Large intestine (tissue), 3 donors: Measurements from ENCODE around the gene RFT1. TPM values are rescaled to one million over a fixed set of nuclear protein-coding genes. Genes with fewer than 3 reads are reported as not detected.
"Not testable (repeated sequence)": the region's sequence is repeated elsewhere in the genome, so short reads cannot be mapped to it uniquely, and the experiment has no call there.

Experiments used
- DNase-seq, 2 donors: peaks; one replicate each; pipeline versions ENCODE4 v3.0.0 to v3.0.0-alpha.2; 2013
- H3K27ac ChIP-seq: one replicate; pipeline ENCODE4 v1.5.1; 2013; ENCODE audit warnings: low read length
- H3K27me3 ChIP-seq: 2 replicates; pipeline ENCODE4 v1.6.1; 2013; ENCODE audit warnings: low read length; ENCODE audit not compliant: control insufficient read depth, insufficient read depth
- H3K36me3 ChIP-seq: 2 replicates; pipeline ENCODE4 v1.6.1; 2013; ENCODE audit warnings: low read length; ENCODE audit not compliant: control insufficient read depth, insufficient read depth
- H3K4me1 ChIP-seq: one replicate; pipeline ENCODE4 v1.6.1; 2013; ENCODE audit warnings: low read length; ENCODE audit not compliant: control insufficient read depth, insufficient read depth
- H3K4me3 ChIP-seq: one replicate; pipeline ENCODE4 v1.5.1; 2013; ENCODE audit warnings: low read length
- H3K9me3 ChIP-seq: one replicate; pipeline ENCODE4 v1.6.1; 2013; ENCODE audit warnings: mild to moderate bottlenecking, low read depth, low read length, moderate library complexity; ENCODE audit not compliant: control insufficient read depth
- WGBS: methylation state at CpG from one replicate; pipeline ENCODE4 v1.1.5; 2013; ENCODE audit warnings: low lambda C conversion rate; ENCODE audit not compliant: insufficient coverage; 5-methylcytosine and 5-hydroxymethylcytosine counted together
- polyA plus RNA-seq: library from polyadenylated mRNA; unstranded; fragments of 120-200 nt; gene quantifications from one replicate; pipeline ENCODE4 v1.2.1, GENCODE V29; 2013

Gene RFT1
- polyA plus RNA-seq, 1 donor, result 20.0 TPM

- Histone ChIP-seq H3K27me3 (peaks cover 9% of the 10 kb centered on the region), H3K9me3 (peaks cover 2% of the 10 kb centered on the region), H3K4me1 (peaks cover 63% of the 10 kb centered on the region), H3K36me3 (no peaks in the 10 kb centered on the region), H3K27ac (peak overlapping the region; percentile 39), H3K4me3 (no peak overlapping the region)
- DNase-seq, result peak; percentile 61 to 79
- no CpG with 5 or more reads among the region's 36 CpGs for WGBS
Measured at GRCh38 chr3:53156368-53156834, 26.2 kb upstream of the RFT1 start.

GRCh38 chr3:53155760-53156159 lies 25.5 kb upstream of the RFT1 start:
- Histone ChIP-seq H3K4me3 (no peak overlapping the region), H3K27me3 (peaks cover 9% of the 10 kb centered on the region), H3K36me3 (no peaks in the 10 kb centered on the region), H3K9me3 (no peaks in the 10 kb centered on the region), H3K27ac (no peak overlapping the region), H3K4me1 (peaks cover 63% of the 10 kb centered on the region)
- no CpG with 5 or more reads among the region's 6 CpGs for WGBS
- peak in 1 of 2 donors; percentile 59 for DNase-seq

- peaks cover 61% of the 10 kb centered on the region for H3K4me1 ChIP-seq
- peaks cover 9% of the 10 kb centered on the region for H3K27me3 ChIP-seq
- no peak overlapping the region for H3K27ac ChIP-seq
- no peaks in the 10 kb centered on the region for H3K36me3 ChIP-seq
- DNase-seq, result no peak
- WGBS, result no CpG with 5 or more reads among the region's 4 CpGs
- no peaks in the 10 kb centered on the region for H3K9me3 ChIP-seq
- no peak overlapping the region for H3K4me3 ChIP-seq
Measured at GRCh38 chr3:53154881-53155285, 24.6 kb upstream of the RFT1 start.

GRCh38 chr3:53153980-53154379 lies 23.7 kb upstream of the RFT1 start:
- no peaks in the 10 kb centered on the region for H3K36me3 ChIP-seq
- no CpG with 5 or more reads among the region's 6 CpGs for WGBS
- H3K4me3 ChIP-seq, result no peak overlapping the region
- DNase-seq, result no peak
- H3K27ac ChIP-seq, result no peak overlapping the region
- no peaks in the 10 kb centered on the region for H3K9me3 ChIP-seq
- peaks cover 9% of the 10 kb centered on the region for H3K27me3 ChIP-seq
- peaks cover 52% of the 10 kb centered on the region for H3K4me1 ChIP-seq

- Histone ChIP-seq H3K9me3 (no peaks in the 10 kb centered on the region), H3K36me3 (no peaks in the 10 kb centered on the region), H3K27ac (no peak overlapping the region), H3K4me1 (peaks cover 46% of the 10 kb centered on the region), H3K4me3 (no peak overlapping the region), H3K27me3 (peaks cover 9% of the 10 kb centered on the region)
- DNase-seq, result no peak
- WGBS, result no CpG with 5 or more reads among the region's 3 CpGs
Measured at GRCh38 chr3:53153264-53153823, 23.1 kb upstream of the RFT1 start.

GRCh38 chr3:53151870-53152660 lies 21.8 kb upstream of the RFT1 start:
- no CpG with 5 or more reads among the region's 20 CpGs for WGBS
- Histone ChIP-seq H3K27me3 (peaks cover 9% of the 10 kb centered on the region), H3K4me1 (peaks cover 35% of the 10 kb centered on the region), H3K36me3 (no peaks in the 10 kb centered on the region), H3K4me3 (no peak overlapping the region), H3K27ac (no peak overlapping the region), H3K9me3 (no peaks in the 10 kb centered on the region)
- no peak for DNase-seq

- no peaks in the 10 kb centered on the region for H3K36me3 ChIP-seq
- no peak overlapping the region for H3K4me3 ChIP-seq
- no peak overlapping the region for H3K27ac ChIP-seq
- no peak for DNase-seq
- WGBS, result no CpG with 5 or more reads among the region's 5 CpGs
- H3K4me1 ChIP-seq, result peaks cover 31% of the 10 kb centered on the region
- H3K27me3 ChIP-seq, result peaks cover 5% of the 10 kb centered on the region
- H3K9me3 ChIP-seq, result no peaks in the 10 kb centered on the region
Measured at GRCh38 chr3:53151465-53151864, 21.2 kb upstream of the RFT1 start.

- H3K27ac ChIP-seq, result not testable (repeated sequence)
- peaks cover 32% of the 10 kb centered on the region for H3K4me1 ChIP-seq
Measured at GRCh38 chr3:53151086-53151438, 20.8 kb upstream of the RFT1 start.

GRCh38 chr3:53150247-53151085 lies 20.2 kb upstream of the RFT1 start:
- no peak overlapping the region for H3K4me3 ChIP-seq
- no peaks in the 10 kb centered on the region for H3K36me3 ChIP-seq
- peaks cover 32% of the 10 kb centered on the region for H3K4me1 ChIP-seq
- WGBS, result 100% methylated on average over 1 of the region's 7 CpGs
- H3K9me3 ChIP-seq, result no peaks in the 10 kb centered on the region
- H3K27ac ChIP-seq, result no peak overlapping the region
- peaks cover under 1% of the 10 kb centered on the region for H3K27me3 ChIP-seq
- peak in 1 of 2 donors; percentile 55 for DNase-seq

More at GRCh38 chr3:53151086-53151438, 20.8 kb upstream of the RFT1 start:
- not testable (repeated sequence) for H3K36me3 ChIP-seq, H3K4me3 ChIP-seq, H3K9me3 ChIP-seq, H3K27me3 ChIP-seq, DNase-seq
- WGBS, result 100% methylated on average over 1 of the region's 9 CpGs

GRCh38 chr3:53149699-53150098 lies 19.5 kb upstream of the RFT1 start:
- H3K4me1 ChIP-seq, result peaks cover 26% of the 10 kb centered on the region
- no peaks in the 10 kb centered on the region for H3K36me3 ChIP-seq
- no peaks in the 10 kb centered on the region for H3K27me3 ChIP-seq
- no peaks in the 10 kb centered on the region for H3K9me3 ChIP-seq
- H3K27ac ChIP-seq, result no peak overlapping the region
- WGBS, result no CpG with 5 or more reads among the region's 4 CpGs
- H3K4me3 ChIP-seq, result no peak overlapping the region
- no peak for DNase-seq
